NCI-H2107 treated with DMSO at 0.1 percent for 48 hours (cell line): ENCODE results near the gene ZFP3.
A peak's percentile ranks its signal among the peaks of the same experiment; 100 is the strongest.
"Not testable (repeated sequence)": the region's sequence is repeated elsewhere in the genome, so short reads cannot be mapped to it uniquely, and the experiment has no call there.

Source experiments
- DNase-seq: peaks from one replicate; lab custom pipeline; 2025; ENCODE audit not compliant: unreplicated experiment; lab: John Stamatoyannopoulos, UW

ZFP3 gene

GRCh38 chr17:5077275-5077674 lies 992 bp upstream of the ZFP3 start:
- DNase-seq = not testable (repeated sequence)

- no peak for DNase-seq
These were observed 524 bp upstream of the ZFP3 start for GRCh38 chr17:5077781-5078105.

GRCh38 chr17:5080591-5080990 lies 2.3 kb downstream of the ZFP3 start:
- no peak for DNase-seq

- no peak for DNase-seq
These were observed 14.1 kb downstream of the ZFP3 start for GRCh38 chr17:5092218-5093010.

- no peak for DNase-seq
These were observed 18.4 kb downstream of the ZFP3 start for GRCh38 chr17:5096731-5097100.

GRCh38 chr17:5097101-5097834 lies 19.0 kb downstream of the ZFP3 start:
- no peak for DNase-seq

- no peak for DNase-seq
These were observed 21.0 kb downstream of the ZFP3 start for GRCh38 chr17:5099271-5099670.

- DNase-seq = no peak
These were observed 22.6 kb downstream of the ZFP3 start for GRCh38 chr17:5100832-5101231.

- no peak for DNase-seq
These were observed 32.5 kb downstream of the ZFP3 start for GRCh38 chr17:5110816-5111215.

GRCh38 chr17:5111402-5112204 lies 33.3 kb downstream of the ZFP3 start, which contains the start of gene ZNF232:
Gene ZNF232, minus strand, starts transcription at chr17:5111878. Its CDS starts 56 bp downstream, at chr17:5111822.
- DNase-seq = peak; percentile 71

- no peak for DNase-seq
These were observed 37.7 kb downstream of the ZFP3 start, which contains the start of gene USP6 for GRCh38 chr17:5115673-5116651. Gene USP6, plus strand, starts transcription at chr17:5116032. Its CDS starts 14,336 bp downstream, at chr17:5130368.

GRCh38 chr17:5118219-5118618 lies 40.0 kb downstream of the ZFP3 start:
- DNase-seq = no peak

GRCh38 chr17:5120036-5120435 lies 41.8 kb downstream of the ZFP3 start:
- no peak for DNase-seq

- not testable (repeated sequence) for DNase-seq
These were observed 42.3 kb downstream of the ZFP3 start for GRCh38 chr17:5120436-5121185.

- no peak for DNase-seq
These were observed 43.0 kb downstream of the ZFP3 start for GRCh38 chr17:5121186-5121841.

GRCh38 chr17:5122056-5122455 lies 43.8 kb downstream of the ZFP3 start:
- DNase-seq = not testable (repeated sequence)

GRCh38 chr17:5122586-5123342 lies 44.5 kb downstream of the ZFP3 start:
- no peak for DNase-seq

- DNase-seq = no peak
These were observed 45.3 kb downstream of the ZFP3 start for GRCh38 chr17:5123343-5124124.
